Spleen (tissue), 11 donors: ENCODE measurements around the gene GCH1. TPM values are rescaled to one million over a fixed set of nuclear protein-coding genes. Genes with fewer than 3 reads are reported as not detected.
A peak's percentile ranks its signal among the peaks of the same experiment; 100 is the strongest.
"Not testable (repeated sequence)": the region's sequence is repeated elsewhere in the genome, so short reads cannot be mapped to it uniquely, and the experiment has no call there.

Source experiments
- DNase-seq: peaks from one replicate; pipeline ENCODE4 v3.0.0-alpha.2; 2020
- H3K27ac ChIP-seq, 8 donors: fragments of 200-600 bp; sonication (generic) in 7 of 8; 1 replicate in 4 of 8; 2 replicates in 4 of 8; pipeline versions ENCODE4 v1.5.0 to v1.8.0; 2016 to 2021; ENCODE audit warnings: inconsistent platforms in 4 of 8, mild to moderate bottlenecking in 4 of 8, moderate library complexity in 1 of 8
- H3K27me3 ChIP-seq, 7 donors: fragments of 200-600 bp; sonication (generic) in 6 of 7; replicated peaks in 1 of 7; 1 replicate in 4 of 7; 2 replicates in 3 of 7; pipeline versions ENCODE4 v1.5.0 to v1.8.0; 2016 to 2021; ENCODE audit warnings: inconsistent platforms in 3 of 7, mild to moderate bottlenecking in 1 of 7
- H3K36me3 ChIP-seq, 6 donors: fragments of 200-600 bp; sonication (generic) in 5 of 6; 1 replicate in 4 of 6; 2 replicates in 2 of 6; pipeline versions ENCODE4 v1.5.0 to v1.8.0; 2016 to 2021; ENCODE audit warnings: inconsistent platforms in 2 of 6
- H3K4me1 ChIP-seq, 6 donors: fragments of 200-600 bp; sonication (generic) in 5 of 6; 1 replicate in 3 of 6; 2 replicates in 3 of 6; pipeline versions ENCODE4 v1.5.0 to v1.8.0; 2016 to 2021; ENCODE audit warnings: inconsistent platforms in 3 of 6
- H3K4me3 ChIP-seq, 8 donors: fragments of 200-600 bp; sonication (generic) in 7 of 8; 1 replicate in 4 of 8; 2 replicates in 4 of 8; pipeline versions ENCODE4 v1.5.0 to v1.8.0; 2016 to 2021; ENCODE audit warnings: inconsistent platforms in 4 of 8, mild to moderate bottlenecking in 4 of 8, moderate library complexity in 2 of 8
- H3K9me3 ChIP-seq, 8 donors: fragments of 200-600 bp; sonication (generic) in 7 of 8; 1 replicate in 4 of 8; 2 replicates in 4 of 8; pipeline versions ENCODE4 v1.5.0 to v1.8.0; 2016 to 2021; ENCODE audit warnings: inconsistent platforms in 4 of 8
- POLR2A ChIP-seq, 3 donors: fragments of 450-650 bp; IDR thresholded peaks; one replicate each; pipeline ENCODE4 v1.5.1; 2017; ENCODE audit warnings: antibody characterized with exemption in 3 of 3, mild to moderate bottlenecking in 1 of 3
- POLR2AphosphoS5 ChIP-seq, 3 donors: sonication (generic); formaldehyde crosslinking; IDR thresholded peaks; one replicate each; pipeline ENCODE4 v1.5.1; 2017; ENCODE audit warnings: antibody characterized with exemption in 3 of 3
- whole genome bisulfite sequencing, 5 donors: extraction: QIAGEN DNeasy Blood & Tissue Kit in 3 of 5; methylation state at CpG; one replicate each; pipeline versions ENCODE4 v1.1.5 to v1.1.7; 2013 to 2018; 5-methylcytosine and 5-hydroxymethylcytosine counted together
- intact Hi-C: fragments of 100-400 bp; cut with DNase I; formaldehyde crosslinking; loops from one replicate; pipeline ENCODE4 v1.15.0; 2023; ENCODE audit warnings: low total_unique reads
- polyA plus RNA-seq, 3 donors: library from polyadenylated mRNA; stranded (reverse); fragments of 200-250 nt; gene quantifications; one replicate each; pipeline ENCODE4 v1.2.1, GENCODE V29; 2013
- total RNA-seq, 7 donors: library from RNA; depleted of rRNA in 3 of 7; stranded (reverse); fragments of >200 nt in 3 of 7; fragmentation: NEBNext Ultra II Directional in 4 of 7; extraction: Animal tissue kit (Norgen Biotek cat#: 25700) in 4 of 7; gene quantifications; one replicate each; pipeline versions ENCODE4 v1.1.0 to v1.2.1, GENCODE V29; 2016 to 2021
- TF ChIP-seq, protein P1 (sequence below), 11 experiments: fragments of 200-600 bp in 7 of 11; fragments of 450-650 bp in 4 of 11; sonication (generic) in 4 of 11; IDR thresholded peaks in 8 of 11; conservative IDR thresholded peaks in 3 of 11; 1 replicate in 7 of 11; 2 replicates in 4 of 11; pipeline versions ENCODE4 v1.4.0 to v1.8.0; 2016 to 2021; ENCODE audit warnings: antibody characterized with exemption in 11 of 11, inconsistent platforms in 4 of 11, mild to moderate bottlenecking in 1 of 11
- donor health status: healthy with polysubstance abuse.
- donor health status: DM: no; HTN: no; CAD: no; lungs with moderate emphysema.
- donor health status: DM: no; HTN: no; CAD: no.
- donor health status: Bipolar disorder and iron deficiency.
- donor health status: healthy.
- donor health status: DM: no; HTN: no; CAD: no.
- donor health status: DM: yes; HTN: yes; CAD: no.

GCH1 gene
- total and polyA plus RNA-seq, 10 donors, result 11.2 to 23.3 (median 20.3) TPM

GRCh38 chr14:54870154-54871090, 32.2 kb downstream of the GCH1 start:
- TF ChIP-seq POLR2AphosphoS5 (IDR thresholded peaks at IDR 0.05), result peak in 1 of 3 donors; percentile 42
- H3K36me3 ChIP-seq, H3K27me3 ChIP-seq, intact Hi-C loops, H3K9me3 ChIP-seq, DNase-seq: not testable (repeated sequence)
- Histone ChIP-seq H3K27ac (peak overlapping the region in 2 of 8 donors; percentile 13 to 18), H3K4me3 (peak overlapping the region in 7 of 8 donors; percentile 8 to 63 (median 22)), H3K4me1 (peaks cover 0 to 15% (median 12%) of the 10 kb centered on the region in 6 donors)
- WGBS, 5 donors, result 62 to 75% (median 66%) methylated on average over 22 to 27 of the region's 27 CpGs

- DNase-seq, result no peak
- no peak overlapping the region for H3K27ac ChIP-seq
- intact Hi-C loops, result no loop called here
- no peaks in the 10 kb centered on the region for H3K27me3 ChIP-seq
- H3K4me3 ChIP-seq, result no peak overlapping the region
- peaks cover 0 to 21% (median 12%) of the 10 kb centered on the region in 6 donors for H3K4me1 ChIP-seq
- peaks cover 0 to 25% (median 0%) of the 10 kb centered on the region in 6 donors for H3K36me3 ChIP-seq
- WGBS, 5 donors, result 80 to 90% (median 87%) methylated on average over 3 of the region's 3 CpGs
- no peaks in the 10 kb centered on the region for H3K9me3 ChIP-seq
- TF ChIP-seq, protein P1, sequence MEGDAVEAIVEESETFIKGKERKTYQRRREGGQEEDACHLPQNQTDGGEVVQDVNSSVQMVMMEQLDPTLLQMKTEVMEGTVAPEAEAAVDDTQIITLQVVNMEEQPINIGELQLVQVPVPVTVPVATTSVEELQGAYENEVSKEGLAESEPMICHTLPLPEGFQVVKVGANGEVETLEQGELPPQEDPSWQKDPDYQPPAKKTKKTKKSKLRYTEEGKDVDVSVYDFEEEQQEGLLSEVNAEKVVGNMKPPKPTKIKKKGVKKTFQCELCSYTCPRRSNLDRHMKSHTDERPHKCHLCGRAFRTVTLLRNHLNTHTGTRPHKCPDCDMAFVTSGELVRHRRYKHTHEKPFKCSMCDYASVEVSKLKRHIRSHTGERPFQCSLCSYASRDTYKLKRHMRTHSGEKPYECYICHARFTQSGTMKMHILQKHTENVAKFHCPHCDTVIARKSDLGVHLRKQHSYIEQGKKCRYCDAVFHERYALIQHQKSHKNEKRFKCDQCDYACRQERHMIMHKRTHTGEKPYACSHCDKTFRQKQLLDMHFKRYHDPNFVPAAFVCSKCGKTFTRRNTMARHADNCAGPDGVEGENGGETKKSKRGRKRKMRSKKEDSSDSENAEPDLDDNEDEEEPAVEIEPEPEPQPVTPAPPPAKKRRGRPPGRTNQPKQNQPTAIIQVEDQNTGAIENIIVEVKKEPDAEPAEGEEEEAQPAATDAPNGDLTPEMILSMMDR (IDR thresholded peaks at IDR 0.05 in 8 of 11, conservative IDR thresholded peaks at IDR 0.05 in 3 of 11), result no peak
- TF ChIP-seq POLR2A (IDR thresholded peaks at IDR 0.05) (no peak), POLR2AphosphoS5 (IDR thresholded peaks at IDR 0.05) (no peak)
Measured at GRCh38 chr14:54867011-54867410, 35.6 kb downstream of the GCH1 start.

- Histone ChIP-seq H3K9me3 (no peaks in the 10 kb centered on the region), H3K4me3 (no peak overlapping the region), H3K36me3 (peaks cover 0 to 29% (median 2%) of the 10 kb centered on the region in 6 donors), H3K4me1 (peaks cover 0 to 21% (median 12%) of the 10 kb centered on the region in 6 donors), H3K27ac (no peak overlapping the region), H3K27me3 (no peaks in the 10 kb centered on the region)
- 64 to 84% (median 78%) methylated on average over 4 of the region's 4 CpGs for WGBS, 5 donors
- intact Hi-C loops, result no loop called here
- DNase-seq, result no peak
- TF ChIP-seq, protein P1 (IDR thresholded peaks at IDR 0.05 in 8 of 11, conservative IDR thresholded peaks at IDR 0.05 in 3 of 11), result no peak
- no peak for TF ChIP-seq POLR2A (IDR thresholded peaks at IDR 0.05)
- no peak for TF ChIP-seq POLR2AphosphoS5 (IDR thresholded peaks at IDR 0.05)
Measured at GRCh38 chr14:54866588-54866987, 36.0 kb downstream of the GCH1 start.

GRCh38 chr14:54864526-54864925, 38.1 kb downstream of the GCH1 start:
- Histone ChIP-seq H3K4me1 (peaks cover 0 to 22% (median 12%) of the 10 kb centered on the region in 6 donors), H3K9me3 (no peaks in the 10 kb centered on the region), H3K27me3 (no peaks in the 10 kb centered on the region), H3K36me3 (peaks cover 0 to 41% (median 2%) of the 10 kb centered on the region in 6 donors), H3K27ac (no peak overlapping the region), H3K4me3 (no peak overlapping the region)
- DNase-seq, result no peak
- TF ChIP-seq POLR2AphosphoS5 (IDR thresholded peaks at IDR 0.05) (no peak), POLR2A (IDR thresholded peaks at IDR 0.05) (no peak)
- TF ChIP-seq, protein P1 (IDR thresholded peaks at IDR 0.05 in 8 of 11, conservative IDR thresholded peaks at IDR 0.05 in 3 of 11), result no peak
- intact Hi-C loops, result no loop called here
